Esophagus muscularis mucosa (tissue), 4 donors: ENCODE results near the gene BRD7.

Experiments
- CTCF ChIP-seq, 3 experiments: fragments of 200-600 bp in 2 of 3; fragments of 450-650 bp in 1 of 3; sonication (generic) in 2 of 3; IDR thresholded peaks; one replicate each; pipeline ENCODE4 v1.5.1; 2017 to 2019; ENCODE audit warnings: antibody characterized with exemption in 3 of 3, mild to moderate bottlenecking in 2 of 3, moderate library complexity in 1 of 3
- EP300 ChIP-seq: sonication (generic); formaldehyde crosslinking; IDR thresholded peaks from one replicate; pipeline ENCODE4 v1.6.1; 2017; ENCODE audit warnings: antibody characterized with exemption
- POLR2A ChIP-seq: fragments of 450-650 bp; IDR thresholded peaks from one replicate; pipeline ENCODE4 v1.6.1; 2017; ENCODE audit warnings: antibody characterized with exemption, moderate library complexity, mild to moderate bottlenecking, low read depth
- POLR2AphosphoS5 ChIP-seq, 2 donors: sonication (generic); formaldehyde crosslinking; IDR thresholded peaks; one replicate each; pipeline ENCODE4 v1.6.1; 2017; ENCODE audit warnings: antibody characterized with exemption in 2 of 2

GRCh38 chr16:50309527-50310307, 59.1 kb downstream of the BRD7 start:
- TF ChIP-seq CTCF (IDR thresholded peaks at IDR 0.05) (no peak), POLR2A (no peak), POLR2AphosphoS5 (IDR thresholded peaks at IDR 0.05) (no peak), EP300 (no peak)
